Smooth muscle cell (in vitro differentiated cells): ENCODE results near the gene SHOX. TPM values are rescaled to one million over a fixed set of nuclear protein-coding genes. Genes with fewer than 3 reads are reported as not detected.

Experiments used
- DNase-seq: peaks from one replicate; lab custom pipeline; 2025; ENCODE audit not compliant: unreplicated experiment; lab: John Stamatoyannopoulos, UW
- H2AFZ ChIP-seq: fragments of 200-600 bp; sonication (generic); 2 replicates; pipeline ENCODE4 v1.6.0; 2016; ENCODE audit warnings: antibody characterized with exemption, low read depth, mild to moderate bottlenecking
- H3F3A ChIP-seq: fragments of 200-600 bp; sonication (generic); 2 replicates; pipeline ENCODE4 v1.6.0; 2017; ENCODE audit warnings: antibody characterized with exemption, low read depth
- H3K27ac ChIP-seq: fragments of 200-600 bp; sonication (generic); 2 replicates; pipeline ENCODE4 v1.5.1; 2016; ENCODE audit warnings: low read depth, mild to moderate bottlenecking
- H3K27me3 ChIP-seq: fragments of 200-600 bp; sonication (generic); 2 replicates; pipeline ENCODE4 v1.6.1; 2016; ENCODE audit warnings: low read depth, mild to moderate bottlenecking
- H3K36me3 ChIP-seq: fragments of 200-600 bp; sonication (generic); 2 replicates; pipeline ENCODE4 v1.5.1; 2016; ENCODE audit warnings: low read depth
- H3K4me1 ChIP-seq: fragments of 200-600 bp; sonication (generic); 2 replicates; pipeline ENCODE4 v1.5.1; 2016; ENCODE audit warnings: low read depth
- H3K4me2 ChIP-seq: fragments of 200-600 bp; sonication (generic); 2 replicates; pipeline ENCODE4 v1.6.0; 2016; ENCODE audit warnings: mild to moderate bottlenecking
- H3K4me3 ChIP-seq: fragments of 200-600 bp; sonication (generic); 2 replicates; pipeline ENCODE4 v1.5.1; 2016; ENCODE audit warnings: mild to moderate bottlenecking
- H3K79me2 ChIP-seq: fragments of 200-600 bp; sonication (generic); 2 replicates; pipeline ENCODE4 v1.6.0; 2016; ENCODE audit warnings: low read depth, mild to moderate bottlenecking
- H3K9ac ChIP-seq: fragments of 200-600 bp; sonication (generic); 2 replicates; pipeline ENCODE4 v1.6.0; 2016; ENCODE audit warnings: low read depth
- H3K9me3 ChIP-seq: fragments of 200-600 bp; sonication (generic); replicated peaks from 2 replicates; pipeline ENCODE4 v1.5.1; 2016; ENCODE audit warnings: low read depth
- H4K20me1 ChIP-seq: fragments of 200-600 bp; sonication (generic); 2 replicates; pipeline ENCODE4 v1.6.0; 2016; ENCODE audit warnings: low read depth
- CTCF ChIP-seq: fragments of 200-600 bp; sonication (generic); IDR thresholded peaks from 2 replicates; pipeline ENCODE4 v1.5.1; 2017; ENCODE audit warnings: borderline replicate concordance, mild to moderate bottlenecking, antibody characterized with exemption; ENCODE audit not compliant: insufficient read depth, poor library complexity, severe bottlenecking
- WGBS: methylation state at CpG from one replicate; pipeline ENCODE4 v1.1.7; 2016; ENCODE audit warnings: low lambda C conversion rate; 5-methylcytosine and 5-hydroxymethylcytosine counted together
- polyA plus RNA-seq: library from polyadenylated mRNA; unstranded; fragments of >200 nt; fragmentation: Nextera tagmentation; extraction: Ambion mirVana; gene quantifications from 2 replicates; pipeline ENCODE4 v1.2.1, GENCODE V29; 2016
- total RNA-seq: library from RNA; depleted of rRNA; stranded (reverse); fragments of >200 nt; gene quantifications from 2 replicates; pipeline ENCODE4 v1.2.3, GENCODE V29; 2014

SHOX gene
- total and polyA plus RNA-seq, 2 experiments from 2014 or later, result not detected

DNA sequence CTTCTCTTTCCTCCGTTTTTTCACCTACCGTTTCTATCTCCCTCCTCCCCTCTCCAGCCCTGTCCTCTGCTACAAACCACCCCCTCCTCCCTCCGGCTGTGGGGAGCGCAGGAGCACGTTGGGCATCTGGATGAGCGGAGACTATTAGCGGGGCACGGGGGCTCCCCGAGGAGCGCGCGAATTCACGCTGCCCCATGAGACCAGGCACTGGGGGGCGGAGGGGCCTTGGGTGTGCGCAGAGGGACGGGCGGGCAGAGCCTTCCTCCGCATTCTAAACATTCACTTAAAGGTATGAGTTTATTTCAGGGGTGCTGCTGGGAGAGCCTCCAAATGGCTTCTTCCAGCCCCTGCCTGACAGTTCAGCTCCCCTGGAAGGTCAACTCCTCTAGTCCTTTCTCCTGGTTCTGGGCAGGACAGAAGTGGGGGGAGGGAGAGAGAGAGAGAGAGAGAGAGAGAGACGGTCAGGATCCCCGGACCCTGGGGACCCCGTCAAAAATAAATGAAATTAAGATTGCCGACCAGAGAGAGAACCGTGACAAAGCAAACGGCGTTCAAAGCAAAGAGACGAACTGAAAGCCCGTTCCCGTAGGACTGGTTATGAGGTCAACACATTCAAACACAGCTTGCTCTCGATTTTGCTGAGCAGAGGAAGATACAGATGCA lies 5.0 kb downstream of the SHOX start:
- Histone ChIP-seq H3K4me1 (no peaks in the 10 kb centered on the region), H3K9me3 (no peaks in the 10 kb centered on the region), H3K4me2 (no peak overlapping the region), H3K79me2 (no peaks in the 10 kb centered on the region), H3K36me3 (no peaks in the 10 kb centered on the region), H3K9ac (no peak overlapping the region), H3F3A (no peaks in the 10 kb centered on the region), H2AFZ (no peak overlapping the region), H4K20me1 (no peaks in the 10 kb centered on the region), H3K27ac (no peak overlapping the region), H3K4me3 (no peak overlapping the region), H3K27me3 (peaks cover 94% of the 10 kb centered on the region)
- 4% methylated on average over 29 of the region's 29 CpGs for whole genome bisulfite sequencing
- DNase-seq, result no peak
- TF ChIP-seq CTCF, result no peak

GRCh38 chrX:636981-637659 lies 6.5 kb downstream of the SHOX start:
- no peak for TF ChIP-seq CTCF
- no peaks in the 10 kb centered on the region for H3K9me3 ChIP-seq
- H3K27ac ChIP-seq, result no peak overlapping the region
- DNase-seq, result no peak
- H3K4me3 ChIP-seq, result no peak overlapping the region
- H3F3A ChIP-seq, result no peaks in the 10 kb centered on the region
- no peaks in the 10 kb centered on the region for H3K36me3 ChIP-seq
- 7% methylated on average over 27 of the region's 27 CpGs for WGBS
- no peaks in the 10 kb centered on the region for H3K4me1 ChIP-seq
- H3K79me2 ChIP-seq, result no peaks in the 10 kb centered on the region
- no peak overlapping the region for H3K4me2 ChIP-seq
- no peaks in the 10 kb centered on the region for H4K20me1 ChIP-seq
- peaks cover 94% of the 10 kb centered on the region for H3K27me3 ChIP-seq
- H2AFZ ChIP-seq, result no peak overlapping the region
- no peak overlapping the region for H3K9ac ChIP-seq

GRCh38 chrX:637660-638481 lies 7.3 kb downstream of the SHOX start:
- H3K36me3 ChIP-seq, result no peaks in the 10 kb centered on the region
- no peak overlapping the region for H3K9ac ChIP-seq
- TF ChIP-seq CTCF, result no peak
- no peaks in the 10 kb centered on the region for H3K4me1 ChIP-seq
- DNase-seq, result no peak
- H3K4me2 ChIP-seq, result no peak overlapping the region
- no peak overlapping the region for H3K27ac ChIP-seq
- peaks cover 94% of the 10 kb centered on the region for H3K27me3 ChIP-seq
- no peaks in the 10 kb centered on the region for H4K20me1 ChIP-seq
- no peaks in the 10 kb centered on the region for H3K79me2 ChIP-seq
- no peaks in the 10 kb centered on the region for H3K9me3 ChIP-seq
- no peak overlapping the region for H2AFZ ChIP-seq
- no peaks in the 10 kb centered on the region for H3F3A ChIP-seq
- H3K4me3 ChIP-seq, result no peak overlapping the region
- WGBS, result 8% methylated on average over 29 of the region's 29 CpGs
